Stimulated activated naive B cell treated with anti-CD40 and anti-IgM and Interleukin-4, amounts not matched to agents 10 μg/mL and 1 μg/mL and 100 μg/mL, for 72 hours (primary cell): ENCODE measurements around the gene ENOSF1.

Experiments used
- ATAC-seq, 2 donors: fragments of 150-1000 bp; cut with Tn5 transposase; replicated peaks; 2 replicates each; pipeline ENCODE4 v1.10.0; 2021; ENCODE audit warnings: moderate library complexity in 1 of 2
- DNase-seq: peaks from one replicate; pipeline ENCODE4 v3.0.0; 2021
- H3K27ac Mint-ChIP-seq: one replicate; pipeline ENCODE4 v1.8.0; 2022; ENCODE audit warnings: mild to moderate bottlenecking, mixed read lengths
- H3K27me3 Mint-ChIP-seq, 2 donors: one replicate each; pipeline ENCODE4 v1.8.0; 2022; ENCODE audit warnings: mixed read lengths in 2 of 2
- H3K36me3 Mint-ChIP-seq, 2 donors: one replicate each; pipeline ENCODE4 v1.8.0; 2022; ENCODE audit warnings: mixed read lengths in 2 of 2, mild to moderate bottlenecking in 1 of 2
- H3K4me1 Mint-ChIP-seq, 2 donors: one replicate each; pipeline ENCODE4 v1.8.0; 2022; ENCODE audit warnings: mixed read lengths in 2 of 2, mild to moderate bottlenecking in 1 of 2
- H3K4me3 Mint-ChIP-seq, 2 donors: one replicate each; pipeline ENCODE4 v1.8.0; 2022; ENCODE audit warnings: mild to moderate bottlenecking in 2 of 2, mixed read lengths in 2 of 2, moderate library complexity in 1 of 2
- H3K9me3 Mint-ChIP-seq, 2 donors: one replicate each; pipeline ENCODE4 v1.8.0; 2022; ENCODE audit warnings: mixed read lengths in 2 of 2, mild to moderate bottlenecking in 1 of 2

ENOSF1 gene

GRCh38 chr18:654601-655000 is 57.8 kb downstream of the ENOSF1 start:
- Mint-ChIP-seq H3K27me3 (peaks cover 24 to 48% of the 10 kb centered on the region in 2 donors), H3K36me3 (peaks cover 2 to 9% of the 10 kb centered on the region in 2 donors), H3K9me3 (no peaks in the 10 kb centered on the region), H3K27ac (no peak overlapping the region), H3K4me1 (peaks cover 16 to 22% of the 10 kb centered on the region in 2 donors), H3K4me3 (no peak overlapping the region)
- DNase-seq (no peak), ATAC-seq (no peak)

DNA sequence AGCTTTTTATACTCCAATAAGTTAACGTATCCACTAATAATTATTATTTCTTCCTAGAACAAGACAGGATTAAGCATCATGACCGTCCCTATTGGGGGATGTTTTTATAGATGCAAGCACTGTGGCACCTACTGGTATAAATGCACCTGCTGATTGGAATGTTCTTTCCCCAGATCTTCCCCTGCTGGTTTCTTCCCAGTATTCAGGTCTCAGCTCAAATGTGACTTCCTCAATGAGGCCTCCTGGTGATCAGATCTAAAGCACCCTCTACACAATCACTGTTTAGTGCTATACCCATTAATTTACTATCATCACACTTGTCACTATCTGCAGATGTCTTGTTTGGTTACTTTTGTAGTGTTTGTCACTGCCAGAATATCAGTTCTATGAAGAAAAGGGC is 58.9 kb downstream of the ENOSF1 start:
- H3K4me1 Mint-ChIP-seq, result peaks cover 6 to 12% of the 10 kb centered on the region in 2 donors
- no peak overlapping the region for H3K4me3 Mint-ChIP-seq
- peaks cover 14 to 38% of the 10 kb centered on the region in 2 donors for H3K27me3 Mint-ChIP-seq
- ATAC-seq (no peak), DNase-seq (no peak)
- peaks cover 0 to under 1% of the 10 kb centered on the region in 2 donors for H3K36me3 Mint-ChIP-seq
- H3K9me3 Mint-ChIP-seq, result no peaks in the 10 kb centered on the region
- H3K27ac Mint-ChIP-seq, result no peak overlapping the region

DNA sequence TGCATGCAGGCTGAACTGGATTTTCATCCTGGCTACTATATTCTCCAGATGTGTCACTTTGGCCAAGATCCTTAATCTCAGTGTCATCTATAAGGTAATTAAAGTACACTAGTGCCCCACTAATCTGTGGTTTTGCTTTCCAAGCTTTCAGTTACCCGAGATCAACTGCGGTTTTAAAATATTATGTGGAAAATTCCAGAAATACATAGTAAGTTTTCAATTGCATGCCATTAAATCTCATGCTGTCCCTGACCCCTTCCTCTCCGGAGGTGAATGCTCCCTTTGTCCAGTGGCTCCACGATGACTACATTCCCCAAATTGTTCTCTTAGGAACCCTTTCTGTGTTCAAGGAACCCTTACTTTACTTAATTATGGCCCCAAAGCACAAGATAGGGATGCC is 60.3 kb downstream of the ENOSF1 start:
- no peak overlapping the region for H3K27ac Mint-ChIP-seq
- H3K9me3 Mint-ChIP-seq, result no peaks in the 10 kb centered on the region
- ATAC-seq (no peak), DNase-seq (no peak)
- H3K36me3 Mint-ChIP-seq, result no peaks in the 10 kb centered on the region
- peaks cover 14 to 42% of the 10 kb centered on the region in 2 donors for H3K27me3 Mint-ChIP-seq
- H3K4me1 Mint-ChIP-seq, result peaks cover 6 to 9% of the 10 kb centered on the region in 2 donors
- no peak overlapping the region for H3K4me3 Mint-ChIP-seq

DNA sequence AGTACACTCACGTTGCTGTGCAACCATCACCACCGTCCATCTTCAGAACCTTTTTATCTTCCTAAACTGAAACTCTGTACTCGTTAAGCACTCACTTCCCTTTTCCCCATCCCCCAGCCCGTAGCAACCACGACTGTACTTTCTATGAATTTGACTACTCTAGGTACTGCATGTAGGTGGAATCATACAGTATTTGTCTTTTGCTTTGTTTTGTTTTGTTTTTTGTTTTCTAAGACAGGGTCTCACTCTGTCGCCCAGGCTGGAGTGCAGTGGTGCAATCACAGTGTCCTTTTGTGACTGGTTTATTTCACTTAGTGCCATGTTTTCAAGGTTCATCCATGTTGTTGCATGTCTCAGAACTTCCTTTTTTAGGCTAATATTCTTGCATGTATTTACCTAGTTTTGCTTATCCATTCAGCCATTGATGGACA is 62.0 kb downstream of the ENOSF1 start:
- peak overlapping the region; percentile 2 for H3K27ac Mint-ChIP-seq
- H3K9me3 Mint-ChIP-seq, result no peaks in the 10 kb centered on the region
- peaks cover 5 to 29% of the 10 kb centered on the region in 2 donors for H3K27me3 Mint-ChIP-seq
- H3K4me3 Mint-ChIP-seq, result no peak overlapping the region
- ATAC-seq, result peak; percentile 98
- H3K36me3 Mint-ChIP-seq, result no peaks in the 10 kb centered on the region
- peak; percentile 26 for DNase-seq
- peaks cover 6 to 7% of the 10 kb centered on the region in 2 donors for H3K4me1 Mint-ChIP-seq

DNA sequence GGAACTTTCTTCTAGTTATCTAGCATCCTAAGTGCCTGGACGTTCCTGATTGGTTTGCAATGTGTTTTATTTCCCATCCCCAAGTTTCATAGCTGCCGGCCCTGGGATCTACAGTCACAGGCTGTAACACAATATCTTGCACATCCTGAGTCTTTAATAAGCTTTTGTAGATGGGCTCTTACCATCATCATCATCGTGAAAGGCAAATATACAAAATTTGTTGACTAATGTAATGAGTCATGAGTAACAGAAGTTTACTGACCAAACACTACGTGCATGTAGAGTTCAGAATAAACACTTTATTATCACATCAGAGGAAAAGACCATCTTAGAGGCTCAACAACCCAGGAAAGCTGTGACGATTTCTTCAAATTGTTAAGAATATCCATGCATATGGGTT is 63.1 kb downstream of the ENOSF1 start:
- Mint-ChIP-seq H3K4me3 (no peak overlapping the region), H3K4me1 (peaks cover 6 to 7% of the 10 kb centered on the region in 2 donors), H3K9me3 (no peaks in the 10 kb centered on the region), H3K27me3 (peaks cover 5 to 22% of the 10 kb centered on the region in 2 donors), H3K27ac (no peak overlapping the region), H3K36me3 (no peaks in the 10 kb centered on the region)
- no peak for ATAC-seq
- DNase-seq, result no peak

- H3K27me3 Mint-ChIP-seq, result peaks cover 5 to 13% of the 10 kb centered on the region in 2 donors
- DNase-seq (no peak), ATAC-seq (no peak)
- H3K4me1 Mint-ChIP-seq, result peaks cover 6 to 7% of the 10 kb centered on the region in 2 donors
- no peak overlapping the region for H3K27ac Mint-ChIP-seq
- no peak overlapping the region for H3K4me3 Mint-ChIP-seq
- no peaks in the 10 kb centered on the region for H3K9me3 Mint-ChIP-seq
- no peaks in the 10 kb centered on the region for H3K36me3 Mint-ChIP-seq
Measured at GRCh38 chr18:647304-647703, 65.1 kb downstream of the ENOSF1 start.

- Mint-ChIP-seq H3K36me3 (no peaks in the 10 kb centered on the region), H3K4me3 (no peak overlapping the region), H3K4me1 (no peaks in the 10 kb centered on the region), H3K9me3 (no peaks in the 10 kb centered on the region), H3K27me3 (peaks cover 0 to 6% of the 10 kb centered on the region in 2 donors), H3K27ac (no peak overlapping the region)
- DNase-seq, result no peak
- peak; percentile 34 to 69 for ATAC-seq
Measured at GRCh38 chr18:644395-645004, 67.9 kb downstream of the ENOSF1 start.

- Mint-ChIP-seq H3K27me3 (peaks cover 0 to 4% of the 10 kb centered on the region in 2 donors), H3K27ac (no peak overlapping the region), H3K4me3 (no peak overlapping the region), H3K36me3 (no peaks in the 10 kb centered on the region), H3K4me1 (no peaks in the 10 kb centered on the region), H3K9me3 (no peaks in the 10 kb centered on the region)
- ATAC-seq (no peak), DNase-seq (no peak)
Measured at GRCh38 chr18:641224-641623, 71.2 kb downstream of the ENOSF1 start.

DNA sequence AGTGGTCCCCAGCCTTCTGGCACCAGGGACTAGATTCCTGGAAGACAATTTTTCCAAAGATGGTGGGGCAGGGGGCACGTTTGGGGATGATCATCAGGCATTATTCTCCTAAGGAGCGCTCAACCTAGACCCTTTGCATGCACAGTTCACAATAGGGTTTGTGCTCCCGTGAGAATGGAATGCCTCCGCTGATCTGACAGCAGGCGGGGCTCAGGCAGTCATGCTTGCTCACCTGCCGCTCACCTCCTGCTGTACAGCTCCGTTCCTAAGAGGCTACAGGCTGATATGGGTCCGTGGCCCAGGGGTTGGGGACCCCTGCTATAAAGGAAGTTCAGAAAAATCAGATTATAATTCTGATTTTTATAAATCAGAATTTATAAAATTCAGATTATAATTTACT is 77.3 kb downstream of the ENOSF1 start:
- H3K4me3 Mint-ChIP-seq, result no peak overlapping the region
- H3K27ac Mint-ChIP-seq, result no peak overlapping the region
- DNase-seq (no peak), ATAC-seq (no peak)
- H3K4me1 Mint-ChIP-seq, result no peaks in the 10 kb centered on the region
- peaks cover 0 to 3% of the 10 kb centered on the region in 2 donors for H3K9me3 Mint-ChIP-seq
- no peaks in the 10 kb centered on the region for H3K36me3 Mint-ChIP-seq
- peaks cover 0 to 7% of the 10 kb centered on the region in 2 donors for H3K27me3 Mint-ChIP-seq

DNA sequence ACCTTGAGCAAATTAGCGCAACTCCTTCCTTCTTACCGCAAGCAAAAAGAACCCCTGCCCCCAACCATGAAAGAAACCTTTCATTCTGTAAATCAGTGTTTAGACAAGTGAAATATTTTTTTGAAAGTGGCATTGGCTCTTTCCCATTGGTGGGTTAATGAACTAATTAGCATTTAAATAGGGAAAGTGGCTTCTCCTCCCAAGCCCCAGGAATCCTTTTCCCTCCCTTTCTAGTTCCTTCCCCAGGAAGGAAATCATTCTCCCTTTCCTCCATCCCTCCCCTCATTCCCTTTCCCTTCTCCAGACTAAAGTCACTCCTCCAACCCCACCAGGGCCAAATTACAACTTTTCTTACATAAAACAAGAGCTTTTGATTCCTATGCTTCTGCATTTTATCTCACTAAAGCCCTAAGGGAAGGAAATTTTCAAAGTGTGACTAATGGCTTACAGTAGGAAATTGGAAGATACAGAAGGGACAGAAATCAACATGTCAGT is 77.8 kb downstream of the ENOSF1 start:
- no peaks in the 10 kb centered on the region for H3K4me1 Mint-ChIP-seq
- ATAC-seq (no peak), DNase-seq (no peak)
- no peak overlapping the region for H3K27ac Mint-ChIP-seq
- no peaks in the 10 kb centered on the region for H3K36me3 Mint-ChIP-seq
- no peak overlapping the region for H3K4me3 Mint-ChIP-seq
- peaks cover 0 to 3% of the 10 kb centered on the region in 2 donors for H3K9me3 Mint-ChIP-seq
- peaks cover 1 to 7% of the 10 kb centered on the region in 2 donors for H3K27me3 Mint-ChIP-seq

- no peaks in the 10 kb centered on the region for H3K36me3 Mint-ChIP-seq
- H3K4me1 Mint-ChIP-seq, result no peaks in the 10 kb centered on the region
- peaks cover 3 to 5% of the 10 kb centered on the region in 2 donors for H3K27me3 Mint-ChIP-seq
- DNase-seq, result no peak
- peaks cover 0 to 3% of the 10 kb centered on the region in 2 donors for H3K9me3 Mint-ChIP-seq
- H3K27ac Mint-ChIP-seq, result no peak overlapping the region
- no peak overlapping the region for H3K4me3 Mint-ChIP-seq
- ATAC-seq, result no peak
Measured at GRCh38 chr18:631560-631959, 80.9 kb downstream of the ENOSF1 start.

- peaks cover 3 to 5% of the 10 kb centered on the region in 2 donors for H3K27me3 Mint-ChIP-seq
- H3K4me3 Mint-ChIP-seq, result no peak overlapping the region
- DNase-seq, result no peak
- no peaks in the 10 kb centered on the region for H3K4me1 Mint-ChIP-seq
- ATAC-seq, result no peak
- no peaks in the 10 kb centered on the region for H3K36me3 Mint-ChIP-seq
- no peak overlapping the region for H3K27ac Mint-ChIP-seq
- H3K9me3 Mint-ChIP-seq, result peaks cover 0 to 3% of the 10 kb centered on the region in 2 donors
Measured at GRCh38 chr18:629269-630150, 82.9 kb downstream of the ENOSF1 start.

DNA sequence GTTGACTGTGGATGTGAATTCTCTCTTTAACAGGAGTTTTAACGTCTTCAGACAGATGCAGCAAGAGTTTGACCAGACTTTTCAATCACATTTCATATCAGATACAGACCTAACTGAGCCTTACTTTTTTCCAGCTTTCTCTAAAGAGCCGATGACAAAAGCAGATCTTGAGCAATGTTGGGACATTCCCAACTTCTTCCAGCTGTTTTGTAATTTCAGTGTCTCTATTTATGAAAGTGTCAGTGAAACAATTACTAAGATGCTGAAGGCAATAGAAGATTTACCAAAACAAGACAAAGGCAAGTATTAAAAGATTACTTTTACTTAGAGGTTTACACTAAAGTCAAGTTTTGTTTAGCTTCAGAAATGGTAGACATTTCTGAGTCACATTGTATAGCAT is 85.2 kb downstream of the ENOSF1 start:
- no peaks in the 10 kb centered on the region for H3K36me3 Mint-ChIP-seq
- H3K4me1 Mint-ChIP-seq, result peaks cover 0 to 2% of the 10 kb centered on the region in 2 donors
- DNase-seq, result no peak
- H3K9me3 Mint-ChIP-seq, result peaks cover 0 to 3% of the 10 kb centered on the region in 2 donors
- ATAC-seq, result no peak
- H3K27ac Mint-ChIP-seq, result no peak overlapping the region
- H3K4me3 Mint-ChIP-seq, result no peak overlapping the region
- peaks cover 8 to 15% of the 10 kb centered on the region in 2 donors for H3K27me3 Mint-ChIP-seq

DNA sequence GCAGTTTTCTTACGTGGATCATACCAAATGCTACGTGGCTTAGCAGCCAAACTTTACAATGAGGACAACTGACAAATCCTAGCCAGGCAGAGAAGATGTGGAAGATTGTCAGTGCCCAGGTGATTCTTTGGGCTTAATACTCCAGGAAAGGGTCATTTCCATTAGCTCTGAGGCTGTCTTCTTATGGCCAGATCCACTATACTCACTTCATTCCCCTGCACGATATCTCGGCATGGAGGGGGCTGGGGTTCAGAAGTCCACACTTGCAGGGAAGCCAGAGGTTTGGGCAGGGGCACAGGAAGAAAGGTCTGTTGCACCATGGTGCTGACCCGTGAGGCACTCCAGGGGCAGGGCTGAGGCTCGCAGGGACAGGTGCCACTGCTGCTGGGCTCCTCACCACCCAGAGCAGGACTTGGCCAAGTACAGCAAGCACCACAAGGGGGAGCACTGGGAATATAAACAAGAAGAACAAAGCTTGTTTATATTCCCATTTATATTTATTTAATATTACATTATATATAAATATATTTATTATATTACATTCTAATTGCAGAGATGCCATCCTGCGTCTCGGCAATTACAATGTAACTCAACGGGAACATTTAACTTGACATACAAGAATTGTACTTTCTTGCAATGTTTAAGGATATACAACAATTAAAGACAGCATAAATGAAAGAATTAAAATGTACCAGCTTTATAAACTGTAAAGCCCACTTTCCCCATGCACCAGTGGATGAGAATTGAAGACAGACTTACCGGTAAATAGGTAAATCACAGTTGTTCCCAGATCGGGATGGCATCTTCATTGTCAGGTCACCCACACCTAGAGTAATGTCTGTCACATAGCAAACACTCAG is 88.4 kb downstream of the ENOSF1 start:
- Mint-ChIP-seq H3K27me3 (peaks cover 7 to 12% of the 10 kb centered on the region in 2 donors), H3K4me1 (peaks cover 0 to 2% of the 10 kb centered on the region in 2 donors), H3K27ac (no peak overlapping the region), H3K4me3 (no peak overlapping the region), H3K36me3 (no peaks in the 10 kb centered on the region), H3K9me3 (no peaks in the 10 kb centered on the region)
- DNase-seq (peak; percentile 17), ATAC-seq (peak; percentile 79 to 82)
